ENCODE results near the gene ECT2L.
"Not testable (repeated sequence)": the region's sequence is repeated elsewhere in the genome, so short reads cannot be mapped to it uniquely, and the experiment has no call there.

Gene ECT2L

DNA sequence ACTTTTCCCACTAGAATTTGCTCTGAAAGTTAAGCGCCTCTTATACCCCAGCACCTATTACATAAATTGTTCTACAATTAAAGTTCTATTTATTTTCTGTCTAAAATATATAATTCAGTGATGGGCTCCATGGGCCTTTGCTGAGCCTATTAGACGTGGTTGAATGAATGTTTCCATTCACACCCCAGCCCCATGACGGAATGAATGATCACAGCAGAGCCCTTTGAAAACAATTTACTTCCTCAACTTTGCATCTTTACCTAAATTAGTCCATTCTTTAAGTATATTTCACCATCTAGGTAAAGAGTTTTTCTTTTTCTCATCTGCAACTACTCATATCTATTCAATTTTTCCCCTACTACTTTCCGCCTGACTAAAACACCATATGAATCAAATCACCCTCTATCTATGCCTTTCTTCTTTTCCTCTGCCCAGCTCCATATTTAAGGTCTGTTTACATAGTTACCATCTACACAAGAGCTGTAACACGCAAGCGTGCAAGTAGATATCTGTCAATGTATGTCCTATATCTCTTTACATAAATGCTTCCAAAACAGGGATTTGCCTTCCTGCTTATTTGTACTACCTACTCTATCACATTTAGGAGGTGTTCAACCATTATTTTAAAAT lies 69.7 kb downstream of the ECT2L start:
- no peak for DNase-seq

DNA sequence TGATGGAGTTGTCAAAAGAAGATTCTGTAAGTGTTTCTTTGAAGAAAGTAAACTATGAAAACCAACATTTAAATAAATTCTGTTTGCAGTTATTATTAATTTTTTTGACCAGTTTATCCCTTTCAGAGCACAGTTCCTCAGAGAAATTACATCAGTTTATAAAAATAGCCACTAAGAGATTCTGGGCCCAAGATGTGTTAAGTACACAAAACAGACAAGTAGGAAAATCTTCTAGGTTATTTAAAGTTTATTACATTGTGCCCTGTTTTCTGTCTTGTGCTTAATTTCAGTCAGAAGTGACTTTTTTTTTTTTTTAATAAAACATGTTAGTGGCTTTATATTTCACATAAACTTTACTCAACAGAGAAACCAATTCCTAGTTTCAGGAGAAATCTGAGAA lies 72.3 kb downstream of the ECT2L start:
- DNase-seq = no peak

DNA sequence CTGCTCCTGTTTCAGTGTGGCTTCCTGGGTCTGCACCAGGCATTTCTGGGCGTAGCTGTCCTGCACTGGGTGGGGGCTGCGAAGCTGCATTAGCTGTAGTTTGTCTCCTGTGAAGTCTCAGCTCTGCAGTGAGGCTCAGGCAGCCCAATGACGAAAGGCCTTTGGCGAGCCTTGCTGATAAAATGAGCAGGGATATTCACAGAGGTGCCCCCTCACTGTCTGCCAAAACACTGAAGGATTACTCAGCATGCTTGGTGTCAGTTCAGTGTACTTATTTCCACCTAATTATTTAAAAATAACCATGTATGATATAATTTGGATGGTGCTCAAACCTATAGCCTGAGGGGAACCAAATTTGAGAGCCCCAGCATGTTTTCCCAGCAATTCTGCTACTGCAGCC lies 73.5 kb downstream of the ECT2L start:
- no peak for DNase-seq

DNA sequence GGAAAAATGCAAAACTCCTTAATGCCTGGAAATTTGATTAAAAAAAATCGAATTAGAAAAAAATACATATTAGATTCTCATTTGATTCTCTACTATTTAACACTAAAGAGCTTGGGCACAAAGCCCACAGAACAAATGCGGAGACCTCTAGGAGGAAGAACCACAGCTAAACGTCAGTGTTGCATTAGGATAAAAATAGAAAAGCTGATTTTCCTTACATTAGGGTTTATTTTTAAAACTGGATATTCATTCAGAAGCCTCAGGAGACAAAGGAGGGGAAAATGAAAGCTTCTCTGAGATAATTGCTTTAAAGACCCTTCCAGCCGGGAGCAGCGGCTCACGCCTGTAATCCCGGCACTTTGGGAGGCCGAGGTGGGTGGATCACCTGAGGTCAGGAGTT lies 77.3 kb downstream of the ECT2L start:
- DNase-seq = no peak

DNA sequence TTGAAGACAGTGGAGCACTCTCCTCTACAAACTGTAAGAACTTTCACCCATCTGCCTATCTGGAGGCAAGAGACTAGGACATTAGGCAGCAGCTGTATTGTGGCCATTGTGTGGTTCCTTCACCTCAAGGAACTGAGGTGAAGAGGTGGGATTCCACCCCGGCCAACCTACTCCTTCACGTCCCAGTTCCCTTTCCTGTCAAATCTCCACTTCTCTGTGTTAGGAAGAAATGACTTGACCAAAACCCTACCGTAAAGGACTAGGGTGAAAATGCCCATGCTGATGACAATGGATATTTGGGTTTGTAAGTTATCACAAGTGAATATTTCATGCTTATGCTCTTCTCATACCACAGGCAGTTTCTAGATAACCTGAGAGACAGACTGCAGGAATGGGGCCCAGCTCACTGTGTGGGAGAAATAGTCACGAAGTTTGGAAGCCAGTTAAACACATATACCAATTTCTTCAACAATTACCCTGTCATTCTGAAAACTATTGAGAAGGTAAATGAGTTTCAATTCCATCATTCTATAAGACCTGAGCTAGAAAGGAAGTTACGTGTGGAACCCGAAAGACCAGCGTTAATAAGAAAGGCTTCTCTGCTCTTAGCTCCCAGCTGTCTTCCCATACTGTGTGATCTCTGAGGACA lies 86.6 kb downstream of the ECT2L start:
- DNase-seq = no peak

DNA sequence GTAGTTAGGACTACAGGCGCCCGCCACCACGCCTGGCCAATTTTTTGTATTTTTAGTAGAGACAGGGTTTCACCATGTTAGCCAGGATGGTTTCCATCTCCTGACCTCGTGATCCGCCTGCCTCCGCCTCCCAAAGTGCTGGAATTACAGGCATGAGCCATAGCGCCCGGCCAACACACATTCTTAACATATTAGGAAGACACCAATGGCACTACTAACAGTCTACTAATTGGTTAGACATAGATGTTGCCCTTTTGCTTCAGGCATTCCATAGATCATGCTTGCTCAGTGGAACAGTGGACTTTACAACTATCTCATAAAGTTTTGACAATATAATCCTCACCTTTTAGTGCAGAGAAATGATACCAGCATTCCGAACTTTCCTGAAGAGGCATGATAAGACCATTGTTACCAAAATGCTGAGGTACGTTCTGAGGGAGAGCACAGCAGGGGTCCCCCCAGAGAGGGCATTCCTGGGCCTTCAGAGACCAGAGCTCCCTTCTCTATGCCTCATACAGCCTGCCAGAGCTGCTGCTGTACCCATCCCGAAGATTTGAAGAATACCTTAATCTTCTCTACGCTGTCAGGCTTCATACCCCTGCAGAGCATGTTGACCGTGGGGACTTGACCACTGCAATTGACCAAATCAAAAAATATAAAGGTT lies 89.4 kb downstream of the ECT2L start:
- DNase-seq = no peak

DNA sequence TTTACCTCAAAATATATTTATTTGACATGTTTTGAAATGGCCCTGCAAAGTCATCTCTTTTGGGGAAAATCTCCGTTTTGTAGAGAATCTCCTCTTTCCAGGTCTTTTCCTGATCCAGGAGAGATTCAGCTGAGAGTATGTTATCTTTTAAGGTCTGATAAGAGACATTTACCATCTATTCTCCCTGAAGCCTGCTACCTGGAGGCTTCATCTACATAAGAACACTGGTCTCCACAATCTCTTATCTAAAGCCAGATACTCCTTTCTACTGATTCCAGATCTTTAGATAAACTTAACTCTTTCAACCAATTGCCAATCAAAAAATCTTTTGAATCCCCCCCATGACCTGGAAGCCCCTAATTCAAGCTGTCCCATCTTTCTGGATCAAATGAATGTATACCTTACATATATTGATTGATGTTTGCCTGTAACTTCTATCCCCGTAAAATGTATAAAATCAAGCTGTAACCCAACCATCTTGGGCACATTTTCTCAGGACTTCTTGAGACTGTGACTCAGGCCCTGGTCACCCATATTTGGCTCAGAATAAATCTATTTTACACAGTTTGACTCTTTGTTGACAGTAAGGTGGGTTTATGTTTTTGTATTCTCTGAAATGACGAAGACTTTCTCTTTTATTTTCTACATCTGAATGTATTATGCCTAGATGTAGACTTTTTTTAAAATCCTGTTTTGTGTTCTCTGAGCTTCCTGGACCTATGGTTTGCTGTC lies 95.5 kb downstream of the ECT2L start:
- DNase-seq = no peak

DNA sequence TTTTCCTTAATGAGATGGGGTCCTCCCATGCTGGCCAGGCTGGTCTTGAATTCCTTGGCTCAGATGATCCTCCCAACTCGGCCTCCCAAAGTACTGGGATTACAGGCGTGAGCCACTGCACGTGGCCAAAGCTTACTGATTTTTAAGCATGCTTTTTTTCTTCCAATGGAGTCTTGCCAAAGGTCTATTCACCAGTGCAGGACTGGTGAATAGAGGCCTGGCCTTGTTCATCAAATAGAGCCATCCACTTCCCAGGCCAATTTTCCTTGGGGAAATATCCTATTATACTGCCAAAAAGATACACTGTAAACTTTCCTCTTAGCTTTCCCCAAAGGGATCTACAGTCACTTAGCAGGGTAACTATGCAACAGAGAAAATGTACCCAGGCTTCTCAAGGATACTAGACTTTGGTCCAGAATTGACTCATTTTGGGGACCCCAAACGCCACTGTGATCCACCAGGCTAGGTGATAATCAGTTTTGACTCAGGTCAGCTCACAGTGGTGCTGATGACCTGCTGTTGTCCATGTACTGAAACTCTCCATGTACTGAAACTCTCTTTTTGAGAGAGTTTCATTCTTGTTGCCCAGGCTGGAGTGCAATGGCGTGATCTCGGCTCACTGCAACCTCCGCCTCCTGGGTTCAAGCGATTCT lies 100.3 kb downstream of the ECT2L start:
- DNase-seq = no peak

DNA sequence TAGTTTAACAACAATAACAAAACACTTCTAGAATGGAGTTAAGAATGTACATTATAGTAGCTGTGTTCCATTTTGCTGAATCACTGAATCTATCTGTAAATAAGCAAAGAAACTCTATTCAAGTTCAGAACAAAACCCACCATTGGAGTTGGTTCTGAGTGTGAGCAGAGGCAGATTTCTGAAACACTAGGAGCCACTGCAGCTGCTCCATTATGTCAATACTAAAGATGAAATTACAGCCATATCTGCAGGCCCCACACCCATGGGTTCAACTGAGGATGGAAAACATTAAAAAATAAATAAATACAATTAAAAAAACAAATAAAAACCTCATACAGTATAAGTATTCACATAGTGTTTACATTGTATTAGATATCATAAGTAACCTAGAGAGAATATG lies 101.1 kb downstream of the ECT2L start:
- DNase-seq = no peak

DNA sequence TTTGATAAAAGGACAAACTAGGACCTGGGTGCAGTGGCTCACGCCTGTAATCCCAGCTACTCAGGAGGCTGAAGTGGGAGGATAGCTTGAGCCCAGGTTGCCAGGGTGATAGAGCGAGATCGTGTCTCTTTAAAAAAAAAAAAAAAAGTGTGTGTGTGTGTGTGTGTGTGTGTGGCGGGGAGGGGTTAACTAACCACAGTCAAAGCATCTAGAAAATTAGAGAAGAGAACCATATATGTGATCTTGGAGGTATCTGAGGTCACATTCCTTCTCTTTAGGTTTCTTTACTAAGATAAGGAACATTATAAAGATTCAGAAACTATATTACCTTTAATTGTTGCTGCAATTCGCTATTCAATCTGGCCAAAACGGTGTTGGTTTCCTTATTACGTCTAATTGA lies 111.3 kb downstream of the ECT2L start:
- no peak for DNase-seq

DNA sequence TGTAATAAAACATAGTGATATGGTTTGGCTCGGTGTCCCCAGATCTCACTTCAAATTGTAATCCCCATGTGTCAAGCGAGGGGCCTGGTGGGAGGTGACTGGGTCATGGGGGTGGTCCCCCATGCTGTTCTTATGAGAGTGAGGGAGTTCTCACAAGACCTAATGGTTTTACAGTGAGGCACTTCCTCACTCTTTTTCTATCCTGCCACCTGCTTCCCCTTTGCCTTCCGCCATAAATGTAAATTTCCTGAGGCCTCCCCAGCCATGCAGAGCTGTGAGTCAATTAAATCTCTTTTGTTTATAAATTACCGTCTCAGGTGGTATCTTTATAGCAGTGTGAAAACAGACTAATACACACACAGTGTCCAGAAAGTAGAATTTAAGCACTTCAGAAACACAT lies 113.6 kb downstream of the ECT2L start:
- DNase-seq = no peak

DNA sequence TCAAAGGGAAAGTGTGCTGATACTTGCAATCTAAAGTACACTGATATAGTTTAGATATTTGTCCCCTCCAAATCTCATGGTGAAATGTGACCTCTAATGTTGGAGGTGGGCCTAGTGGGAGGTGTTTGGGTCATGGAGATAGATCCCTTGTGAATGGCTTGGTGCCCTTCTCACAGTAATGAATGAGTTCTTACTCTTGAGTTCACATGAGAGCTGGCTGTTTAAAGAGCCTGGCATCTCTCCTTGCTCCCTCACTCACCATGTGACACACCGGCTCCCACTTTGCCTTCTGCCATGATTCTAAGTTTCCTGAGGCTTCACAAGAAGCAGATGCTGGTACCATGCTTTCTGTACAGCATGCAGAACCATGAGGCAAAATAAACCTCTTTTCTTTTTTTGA lies 114.1 kb downstream of the ECT2L start:
- DNase-seq = no peak

DNA sequence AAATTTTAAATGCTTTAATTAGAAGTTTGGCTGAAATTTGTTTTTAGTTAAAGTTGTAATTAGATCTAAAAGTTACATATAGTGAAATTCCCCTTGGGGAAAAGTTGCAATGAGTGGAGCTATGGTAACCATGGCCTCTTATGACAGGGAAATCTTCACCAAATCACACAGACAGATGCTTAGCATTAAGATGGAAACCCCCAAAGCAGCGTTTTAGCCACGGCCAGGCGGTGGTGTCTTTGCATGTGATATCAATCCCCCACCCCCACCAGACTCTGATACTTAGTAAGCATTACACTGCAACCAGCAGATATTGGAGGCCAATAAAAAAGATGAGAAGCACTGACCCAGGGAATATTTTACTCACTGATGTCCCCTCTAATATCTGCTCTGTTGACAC lies 116.4 kb downstream of the ECT2L start:
- no peak for DNase-seq

DNA sequence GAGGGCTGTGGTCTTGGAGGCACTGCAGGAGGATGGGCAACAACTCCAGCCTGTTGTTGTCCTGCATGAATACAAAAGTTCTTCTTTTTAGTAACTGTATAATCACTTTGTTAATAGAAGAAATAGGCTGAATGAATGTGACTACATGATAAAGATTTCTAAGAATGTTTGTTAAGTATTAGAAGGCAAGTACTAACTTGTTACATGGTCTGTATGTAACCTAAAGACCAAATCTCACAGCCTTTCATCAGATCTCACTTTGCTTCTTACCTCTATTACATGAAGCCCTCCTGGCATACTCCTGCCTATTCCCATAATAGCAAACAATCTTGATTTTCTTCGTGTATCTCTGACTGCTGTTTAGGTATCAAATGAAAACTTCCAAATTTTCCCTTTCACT lies 118.8 kb downstream of the ECT2L start:
- no peak for DNase-seq

DNA sequence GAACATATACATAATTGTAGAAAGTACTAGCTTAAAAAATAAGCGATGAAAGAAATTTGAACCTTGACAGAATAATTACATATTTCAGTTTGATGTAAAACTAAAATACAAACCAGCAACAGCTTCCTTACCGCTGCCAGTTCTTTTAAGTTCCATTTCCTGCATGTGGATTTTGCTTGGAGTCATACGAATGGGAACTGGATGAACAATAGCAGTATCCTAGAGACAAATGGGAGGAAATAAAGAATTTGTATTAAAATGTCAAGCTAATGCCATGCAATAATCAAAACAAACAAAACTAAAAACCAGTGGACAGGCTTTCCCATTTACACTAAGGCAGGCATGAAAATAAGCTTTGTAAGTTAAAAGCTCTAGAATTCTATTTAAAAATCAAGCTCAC lies 125.0 kb downstream of the ECT2L start:
- no peak for DNase-seq

DNA sequence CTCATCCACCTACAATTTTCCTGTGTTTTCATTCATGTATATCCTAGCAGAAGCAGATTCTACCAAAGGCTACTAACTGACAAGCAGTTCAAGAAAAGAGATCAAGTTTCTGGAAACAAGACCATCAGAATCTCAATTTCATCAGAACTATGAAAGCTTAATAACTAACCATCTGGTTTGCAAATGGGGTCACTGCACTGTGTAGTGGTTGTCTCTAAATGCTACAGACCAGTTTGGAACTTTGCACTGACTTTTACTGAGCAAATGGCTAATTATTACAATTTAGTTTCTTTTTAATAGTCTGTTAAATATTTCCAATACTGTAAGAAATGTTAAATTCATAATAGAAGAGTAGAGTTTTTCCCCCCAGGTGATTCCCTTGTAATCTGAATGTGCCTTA lies 127.7 kb downstream of the ECT2L start:
- no peak for DNase-seq

DNA sequence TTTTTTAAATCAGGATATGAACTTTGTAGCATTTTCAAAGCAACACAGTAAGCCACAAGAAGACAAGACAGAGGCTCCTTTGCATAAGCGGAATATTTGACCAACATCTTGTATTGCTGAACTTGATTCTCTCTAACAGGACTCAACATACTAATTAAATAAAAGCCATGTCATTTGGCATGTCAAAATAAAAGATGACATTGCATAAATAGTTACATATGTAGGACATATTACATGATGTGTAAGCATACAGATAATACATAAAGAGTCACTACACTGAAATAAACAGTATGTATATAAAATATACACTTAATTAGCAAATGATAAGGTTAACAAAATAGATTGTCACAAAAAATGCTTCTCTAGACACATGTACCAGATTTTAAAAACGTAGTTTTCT lies 129.9 kb downstream of the ECT2L start:
- DNase-seq = no peak

DNA sequence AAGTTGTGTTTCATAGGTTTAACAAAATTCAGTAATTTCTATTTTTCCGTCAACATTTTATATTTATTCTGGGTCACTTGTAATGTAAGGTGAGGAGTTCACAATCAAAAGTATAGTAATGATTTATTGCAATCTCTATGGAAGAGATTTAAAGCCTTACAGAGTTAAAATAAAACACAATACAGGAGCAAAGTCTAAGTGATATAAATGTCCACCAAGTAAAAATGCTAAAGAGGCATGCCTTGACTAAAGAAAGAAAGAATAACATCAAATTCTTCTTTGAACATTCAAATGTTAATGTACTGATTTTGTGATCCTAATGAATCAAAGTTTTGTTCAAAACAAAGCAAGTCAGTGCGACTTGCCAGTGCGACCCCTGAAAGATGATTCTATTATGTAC lies 130.7 kb downstream of the ECT2L start:
- DNase-seq = no peak

DNA sequence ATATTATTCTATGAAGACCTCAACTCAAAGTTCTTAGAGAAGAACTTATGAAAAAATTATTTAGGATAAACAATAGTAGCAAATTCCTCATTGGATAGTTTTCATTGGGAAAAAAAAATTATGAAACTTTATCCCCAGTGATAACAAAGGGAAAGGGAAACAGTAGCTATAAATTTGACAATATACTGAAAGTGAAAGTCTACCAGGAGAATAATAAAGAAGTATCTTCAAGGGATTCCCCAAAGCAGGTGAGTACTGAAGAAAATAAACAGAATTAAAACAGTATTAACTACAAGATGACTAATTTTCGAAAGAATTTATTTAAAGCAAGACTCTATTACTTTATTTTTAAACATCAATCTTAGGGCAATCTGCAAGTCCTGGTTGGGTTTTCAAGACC lies 135.8 kb downstream of the ECT2L start:
- DNase-seq = no peak

DNA sequence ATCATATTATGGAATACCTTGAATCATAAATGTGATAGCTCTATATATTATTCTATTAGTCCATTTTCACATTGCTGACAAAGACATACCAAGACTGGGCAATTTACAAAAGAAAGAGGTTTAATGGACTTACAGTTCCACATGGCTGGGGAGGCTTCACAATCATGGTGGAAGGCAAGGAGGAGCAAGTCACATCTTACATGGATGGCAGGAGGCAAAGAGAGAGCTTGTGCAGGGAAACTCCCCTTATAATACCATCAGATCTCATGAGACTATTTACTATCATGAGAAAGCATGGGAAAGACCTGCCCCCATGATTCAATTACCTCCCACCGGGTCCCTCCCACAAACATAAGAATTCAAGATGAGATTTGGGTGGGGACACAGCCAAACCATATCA lies 141.0 kb downstream of the ECT2L start:
- not testable (repeated sequence) for DNase-seq

DNA sequence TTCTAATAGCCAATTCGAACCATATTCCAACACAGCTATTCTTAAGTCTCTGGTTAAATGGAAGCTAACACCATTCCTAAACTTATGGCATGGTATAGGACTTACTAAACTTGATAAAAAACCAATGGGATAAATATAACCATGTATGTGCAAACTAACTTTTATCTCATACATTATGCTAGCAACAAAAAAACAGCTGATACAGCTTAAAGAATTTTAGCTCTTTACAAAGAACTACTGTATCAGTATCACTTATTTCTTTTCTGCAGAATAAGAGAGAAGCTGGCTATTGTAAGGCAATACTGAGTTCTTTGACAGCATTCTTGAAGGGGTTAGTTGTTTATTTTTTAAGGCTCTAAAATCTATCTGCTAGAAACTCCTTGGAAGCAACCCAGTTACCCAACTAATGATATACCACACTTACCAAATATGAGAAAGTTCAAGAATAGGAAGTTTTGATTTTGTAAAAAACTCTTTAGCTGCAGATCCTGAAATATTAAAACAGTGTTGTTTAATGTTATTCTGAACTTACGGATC lies 147.3 kb downstream of the ECT2L start:
- no peak for DNase-seq

DNA sequence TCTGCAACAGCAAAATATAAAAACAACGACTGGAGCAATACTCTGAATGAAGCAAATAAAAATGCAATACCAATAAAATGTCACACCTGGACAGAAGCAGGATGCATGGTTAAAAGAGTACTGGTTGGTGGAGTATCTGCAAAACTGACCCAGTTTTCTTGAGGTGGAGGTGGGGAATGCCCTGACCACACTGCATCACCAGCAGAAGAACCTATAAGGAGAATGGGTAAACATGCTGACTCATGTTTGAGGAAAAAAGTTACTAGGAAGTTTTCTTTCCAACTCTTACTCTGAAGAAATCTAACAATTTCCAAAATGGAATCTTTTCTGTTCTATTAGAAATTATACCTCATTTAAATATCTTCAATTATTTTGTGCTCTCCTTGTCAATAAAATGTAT lies 148.5 kb downstream of the ECT2L start:
- DNase-seq = no peak

DNA sequence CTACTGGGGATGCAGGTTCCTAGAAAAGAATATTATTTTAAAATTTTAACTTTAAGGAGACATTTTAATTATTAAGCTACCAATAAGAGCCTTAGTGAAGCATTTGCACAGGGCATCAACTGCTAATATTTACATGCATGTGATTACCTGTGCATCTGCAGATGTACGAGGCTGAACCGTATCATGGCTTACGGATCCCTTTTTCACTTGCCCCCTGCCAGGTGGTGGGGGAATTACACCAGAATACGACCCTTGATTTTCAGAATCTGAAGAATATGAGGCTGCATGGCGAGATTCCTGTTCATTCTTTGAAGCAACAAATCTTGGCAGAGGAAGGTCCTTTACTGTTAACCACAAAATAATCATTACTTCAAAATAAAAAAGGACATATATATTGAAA lies 149.5 kb downstream of the ECT2L start:
- DNase-seq = no peak

All from NCI-H1092 (cell line).